Measurements from ENCODE around the gene SDK2.

Gene SDK2

DNA sequence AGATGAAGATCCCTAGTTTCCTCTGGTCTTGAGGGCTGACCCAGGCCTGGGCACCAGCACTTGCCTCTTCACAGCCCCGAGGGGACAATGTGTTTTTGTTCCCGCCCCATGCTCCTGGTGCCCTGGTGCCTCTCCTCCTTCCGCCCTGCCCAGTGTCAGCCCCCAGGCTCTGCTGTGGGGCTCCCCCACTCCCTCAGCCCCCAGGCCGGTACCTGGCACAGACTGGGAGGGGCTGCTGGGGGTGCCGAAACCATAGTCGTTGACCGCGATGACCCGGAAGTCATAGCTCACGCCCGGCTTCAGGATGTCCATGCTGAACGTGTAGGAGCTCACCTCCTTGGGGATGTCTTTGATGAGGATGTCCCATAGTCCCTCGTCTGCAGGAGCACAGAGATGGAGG lies 292.0 kb downstream of the SDK2 start:
- FAIRE-seq (no peak), DNase-seq (ENCODE audit: insufficient read length, low spot score) (no peak)
- TF ChIP-seq POLR2A (IDR thresholded peaks at IDR 0.05; ENCODE audit: low read depth, low read length) = no peak

DNA sequence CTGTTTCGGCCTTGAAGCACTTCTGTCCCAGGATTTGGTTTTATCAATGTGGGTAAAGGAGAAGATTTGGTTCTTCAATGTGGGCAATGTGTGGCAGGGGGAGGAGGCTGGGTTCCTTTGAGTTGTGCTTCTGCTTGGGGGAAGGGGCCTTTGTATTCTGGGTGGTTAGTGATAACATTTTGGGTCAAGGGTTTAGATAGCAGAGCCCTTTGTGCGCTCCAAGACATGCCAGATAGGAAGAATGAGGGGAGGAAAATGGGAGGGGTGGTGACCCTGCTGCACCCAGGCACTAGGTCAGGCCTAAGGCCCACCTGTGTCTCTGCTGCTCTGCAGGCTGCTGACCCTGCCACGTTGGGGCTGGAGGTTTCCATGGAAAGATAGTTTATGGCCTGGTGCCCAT lies 292.5 kb downstream of the SDK2 start:
- no peak for TF ChIP-seq POLR2A (IDR thresholded peaks at IDR 0.05; ENCODE audit: low read depth, low read length)
- no peak for FAIRE-seq

DNA sequence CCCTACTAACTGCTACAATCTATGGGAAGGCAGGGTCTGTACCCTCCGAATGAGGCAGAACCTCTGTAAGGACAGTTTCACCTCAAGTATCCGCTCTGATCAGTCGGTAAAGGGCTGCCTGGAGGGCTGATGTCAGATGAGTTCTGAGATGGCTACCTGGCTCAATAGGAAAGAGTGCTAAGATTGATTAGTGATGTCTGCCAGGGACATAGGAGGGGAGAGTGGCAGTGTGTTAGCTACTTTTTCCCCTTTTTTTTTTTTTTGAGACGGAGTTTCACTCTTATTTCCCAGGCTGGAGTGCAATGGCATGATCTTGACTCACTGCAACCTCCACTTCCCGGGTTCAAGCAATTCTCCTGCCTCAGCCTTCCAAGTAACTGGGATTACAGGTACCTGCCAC lies 293.4 kb downstream of the SDK2 start:
- DNase-seq (ENCODE audit: insufficient read length, low spot score) = no peak
- FAIRE-seq = no peak
- no peak for TF ChIP-seq POLR2A (IDR thresholded peaks at IDR 0.05; ENCODE audit: low read depth, low read length)

More for the DNA sequence above, 292.5 kb downstream of the SDK2 start:
- DNase-seq (ENCODE audit: insufficient read length, low spot score) = no peak

DNA sequence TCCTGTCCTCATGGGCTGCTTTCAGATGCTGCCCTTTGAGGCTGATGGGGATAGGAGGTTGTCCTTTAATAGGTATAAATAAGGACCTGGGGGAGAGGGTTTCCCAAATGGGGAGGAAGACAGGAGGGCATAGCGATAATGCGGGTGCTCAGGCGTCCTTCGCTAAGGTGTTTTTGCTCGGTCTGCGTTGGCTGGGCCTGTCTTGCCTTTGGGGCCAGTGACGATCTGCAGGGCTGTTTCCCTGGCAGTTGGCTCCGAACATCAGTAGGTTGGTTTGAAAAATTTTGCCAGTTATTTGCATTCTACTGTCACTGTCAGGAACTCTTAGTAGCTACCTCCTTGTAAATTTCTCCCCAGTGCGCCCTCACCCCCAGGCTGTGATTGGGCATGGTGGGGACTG lies 294.6 kb downstream of the SDK2 start:
- DNase-seq (ENCODE audit: insufficient read length, low spot score) = no peak
- TF ChIP-seq POLR2A (IDR thresholded peaks at IDR 0.05; ENCODE audit: low read depth, low read length) = no peak
- no peak for FAIRE-seq

DNA sequence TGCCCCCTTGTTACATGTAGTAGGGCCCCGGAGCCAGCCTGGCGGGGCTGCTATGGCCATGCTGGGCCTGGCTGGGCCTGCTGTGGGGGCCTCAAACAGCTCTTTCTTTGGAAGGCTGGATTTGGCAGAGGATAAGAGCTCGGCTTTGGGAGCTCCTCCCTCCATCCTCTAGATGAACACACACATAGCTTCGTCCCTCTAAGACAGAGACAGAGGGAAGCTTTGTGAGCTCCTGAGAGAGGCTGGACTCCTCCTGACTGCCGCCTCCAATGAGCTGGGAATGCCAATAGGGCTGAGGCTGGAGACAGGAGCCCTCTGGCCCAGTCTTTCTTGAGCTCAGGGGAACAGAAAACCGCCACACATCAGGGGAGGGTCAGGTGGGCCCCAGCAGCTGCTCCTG lies 295.1 kb downstream of the SDK2 start:
- no peak for TF ChIP-seq POLR2A (IDR thresholded peaks at IDR 0.05; ENCODE audit: low read depth, low read length)
- DNase-seq (ENCODE audit: insufficient read length, low spot score) = no peak
- no peak for FAIRE-seq

DNA sequence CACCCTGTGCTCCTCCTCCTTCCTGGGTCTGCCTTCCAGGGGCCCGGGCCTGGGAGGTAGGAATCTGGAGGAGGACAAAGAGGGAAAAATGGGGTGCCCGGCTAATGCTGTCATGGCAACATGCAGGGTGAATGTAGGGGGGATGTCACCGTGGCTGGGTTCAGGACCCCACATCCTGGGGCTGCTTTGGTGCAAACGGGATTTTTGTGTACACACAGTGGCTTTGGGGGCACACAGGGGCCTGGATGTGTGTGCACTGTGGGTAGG lies 295.5 kb downstream of the SDK2 start:
- no peak for DNase-seq (ENCODE audit: insufficient read length, low spot score)
- TF ChIP-seq POLR2A (IDR thresholded peaks at IDR 0.05; ENCODE audit: low read depth, low read length) = no peak
- no peak for FAIRE-seq

GRCh38 chr17:73348018-73348828 lies 296.0 kb downstream of the SDK2 start:
- DNase-seq (ENCODE audit: insufficient read length, low spot score) = no peak
- TF ChIP-seq POLR2A (IDR thresholded peaks at IDR 0.05; ENCODE audit: low read depth, low read length) = no peak
- no peak for FAIRE-seq

- TF ChIP-seq POLR2A (IDR thresholded peaks at IDR 0.05; ENCODE audit: low read depth, low read length) = no peak
- DNase-seq (ENCODE audit: insufficient read length, low spot score) (peak; percentile 38), FAIRE-seq (no peak)
Measured at GRCh38 chr17:73347351-73347750, 296.9 kb downstream of the SDK2 start.

GRCh38 chr17:73346501-73347162 lies 297.6 kb downstream of the SDK2 start:
- DNase-seq (ENCODE audit: insufficient read length, low spot score) (no peak), FAIRE-seq (no peak)
- no peak for TF ChIP-seq POLR2A (IDR thresholded peaks at IDR 0.05; ENCODE audit: low read depth, low read length)

- DNase-seq (ENCODE audit: insufficient read length, low spot score) (no peak), FAIRE-seq (no peak)
Measured at GRCh38 chr17:73343739-73344454, 300.3 kb downstream of the SDK2 start.

DNA sequence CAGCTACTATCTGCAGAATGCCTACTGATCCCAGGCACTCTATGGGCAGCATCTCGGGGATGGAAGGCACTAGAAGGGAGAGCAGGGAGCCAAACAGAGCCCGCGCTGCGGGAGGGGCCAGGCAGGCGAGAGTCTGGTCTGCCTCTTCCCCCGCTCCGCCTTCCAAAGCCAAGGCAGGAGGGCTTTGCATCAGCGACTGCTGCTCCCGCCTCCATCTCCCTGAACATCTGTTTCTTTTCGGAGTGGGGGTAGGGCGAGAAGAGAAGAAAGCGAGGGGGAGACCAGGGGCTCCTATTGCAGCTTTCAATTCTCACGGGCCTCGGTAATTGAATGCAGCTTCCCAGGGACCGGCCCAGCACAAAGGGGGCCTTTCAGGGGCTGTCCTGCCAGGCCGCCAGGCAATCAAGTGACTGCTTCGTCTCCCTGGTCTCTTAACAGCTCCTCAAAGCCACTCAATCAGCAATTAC lies 301.0 kb downstream of the SDK2 start:
- TF ChIP-seq POLR2A (IDR thresholded peaks at IDR 0.05; ENCODE audit: low read depth, low read length) = no peak
- FAIRE-seq (no peak), DNase-seq (ENCODE audit: insufficient read length, low spot score) (peak; percentile 80)

More at GRCh38 chr17:73343739-73344454, 300.3 kb downstream of the SDK2 start:
- TF ChIP-seq POLR2A (IDR thresholded peaks at IDR 0.05; ENCODE audit: low read depth, low read length) = no peak

GRCh38 chr17:73342541-73343167 lies 301.6 kb downstream of the SDK2 start:
- TF ChIP-seq POLR2A (IDR thresholded peaks at IDR 0.05; ENCODE audit: low read depth, low read length) = no peak; the same call in 1 of the 2 replicates
- peak; percentile 63 for DNase-seq (ENCODE audit: insufficient read length, low spot score)
- FAIRE-seq = no peak

DNA sequence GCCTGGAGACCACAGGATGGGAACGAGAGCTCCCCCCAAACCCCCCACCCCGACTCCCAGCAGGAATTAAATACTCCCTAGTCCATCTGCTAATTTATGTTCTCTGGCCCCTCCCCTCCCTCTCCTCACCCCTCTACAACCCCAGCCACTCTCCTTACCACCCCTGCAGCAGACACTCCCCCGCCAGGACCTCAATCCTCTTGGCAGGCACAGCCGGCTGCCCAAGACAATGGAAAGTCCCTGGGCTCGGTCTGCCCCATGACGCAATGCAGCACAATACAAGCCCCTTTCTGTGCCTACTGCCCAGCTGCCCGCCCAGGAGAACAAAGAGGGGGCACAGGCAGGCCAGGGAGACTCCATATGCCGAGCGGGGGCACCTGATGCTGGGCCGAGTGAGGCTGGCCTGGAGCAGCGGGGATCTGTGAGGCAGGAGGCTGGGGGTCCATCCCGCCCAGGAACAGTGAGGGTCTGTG lies 302.2 kb downstream of the SDK2 start:
- FAIRE-seq (peak; percentile 11), DNase-seq (ENCODE audit: insufficient read length, low spot score) (peak; percentile 92)
- TF ChIP-seq POLR2A (IDR thresholded peaks at IDR 0.05; ENCODE audit: low read depth, low read length) = no peak
